GM21360 (cell line): Measurements from ENCODE around the gene PIR.

Experiments
- ATAC-seq: cut with Tn5 transposase; IDR thresholded peaks from one replicate; pipeline ENCODE4 v1.9.1; 2021; ENCODE audit warnings: mild to moderate bottlenecking, moderate library complexity; ENCODE audit not compliant: unreplicated experiment

PIR gene

GRCh38 chrX:15492469-15492868 lies 664 bp downstream of the PIR start:
- ATAC-seq: no peak

DNA sequence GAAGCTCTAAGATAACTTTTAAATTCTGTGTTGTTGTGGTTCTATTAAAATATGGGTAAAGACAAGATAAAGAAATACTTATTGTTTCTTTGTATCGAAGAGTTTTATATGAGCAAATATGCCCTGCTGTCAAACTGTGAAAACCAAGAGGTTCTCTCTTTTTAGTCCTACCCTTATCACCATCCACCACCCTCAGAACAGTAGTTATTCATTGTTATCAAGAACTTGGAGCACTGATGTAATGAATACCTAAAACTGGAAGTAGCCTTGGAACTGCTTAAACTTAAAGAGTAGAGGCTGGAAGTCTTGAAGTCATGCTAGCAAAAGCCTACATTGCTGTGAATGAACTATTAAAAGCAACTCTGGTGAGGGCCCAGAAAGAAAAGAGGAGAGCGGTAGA lies 9.2 kb downstream of the PIR start:
- no peak for ATAC-seq

- ATAC-seq: no peak
Measured at GRCh38 chrX:15475486-15475885, 17.6 kb downstream of the PIR start.

DNA sequence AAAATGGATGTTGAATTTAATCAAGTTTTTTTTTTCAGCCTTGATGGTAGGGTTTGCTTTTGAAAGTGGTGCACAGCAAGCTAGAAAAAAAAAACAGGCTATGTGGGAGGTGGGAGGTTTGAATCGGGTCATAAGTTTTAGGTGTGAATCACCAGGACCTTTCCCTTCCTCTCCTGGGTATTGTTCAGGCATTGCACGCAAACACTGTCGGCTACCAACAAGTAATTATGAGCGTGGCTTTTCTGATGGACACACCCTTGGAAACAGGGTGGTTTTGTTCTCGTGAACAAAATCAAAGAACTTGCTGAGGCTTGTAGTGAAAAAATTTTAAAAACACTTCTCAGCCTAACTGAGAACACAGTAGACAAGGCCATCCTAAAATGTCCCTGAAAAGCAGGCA lies 18.1 kb downstream of the PIR start:
- ATAC-seq: no peak

DNA sequence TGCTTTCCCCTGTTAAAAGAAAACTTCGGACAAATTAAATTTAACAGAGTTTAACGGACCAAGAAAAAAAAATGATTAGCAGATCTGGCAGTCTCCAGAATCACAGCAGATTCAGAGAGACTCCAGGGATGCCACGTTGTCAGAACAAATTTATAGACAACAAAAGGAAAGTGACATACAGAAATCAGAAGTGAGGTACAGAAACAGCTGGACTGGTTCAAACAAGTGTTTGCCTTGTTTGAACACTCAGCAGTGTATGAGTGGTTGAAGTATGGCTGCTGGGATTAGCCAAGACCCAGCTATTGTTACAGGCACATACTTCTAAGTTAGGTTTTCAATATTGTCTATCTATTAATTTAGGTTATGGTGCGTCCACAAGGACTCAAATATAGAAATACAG lies 19.1 kb downstream of the PIR start:
- ATAC-seq: no peak

DNA sequence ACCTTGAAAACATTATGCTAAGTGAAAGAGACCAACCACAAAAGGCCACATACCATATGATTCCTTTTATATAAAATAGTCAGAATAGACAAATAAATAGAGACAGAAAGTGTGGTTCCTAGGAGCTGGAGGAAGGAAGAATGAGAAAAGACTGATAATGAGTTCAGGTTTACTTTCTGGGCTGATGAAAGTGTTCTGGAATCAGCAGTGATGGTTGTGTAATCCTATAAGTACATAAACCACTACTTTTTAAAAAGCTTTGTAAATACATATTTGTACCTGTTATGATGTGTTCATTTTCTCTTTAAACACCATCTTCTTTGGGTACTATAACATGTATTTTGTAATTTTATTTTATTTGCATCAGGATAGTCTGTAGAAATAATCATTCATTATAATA lies 20.6 kb downstream of the PIR start:
- ATAC-seq: no peak

- ATAC-seq: peak; percentile 71
Measured at GRCh38 chrX:15471028-15471427, 22.1 kb downstream of the PIR start.

GRCh38 chrX:15469613-15470012 lies 23.5 kb downstream of the PIR start:
- no peak for ATAC-seq

DNA sequence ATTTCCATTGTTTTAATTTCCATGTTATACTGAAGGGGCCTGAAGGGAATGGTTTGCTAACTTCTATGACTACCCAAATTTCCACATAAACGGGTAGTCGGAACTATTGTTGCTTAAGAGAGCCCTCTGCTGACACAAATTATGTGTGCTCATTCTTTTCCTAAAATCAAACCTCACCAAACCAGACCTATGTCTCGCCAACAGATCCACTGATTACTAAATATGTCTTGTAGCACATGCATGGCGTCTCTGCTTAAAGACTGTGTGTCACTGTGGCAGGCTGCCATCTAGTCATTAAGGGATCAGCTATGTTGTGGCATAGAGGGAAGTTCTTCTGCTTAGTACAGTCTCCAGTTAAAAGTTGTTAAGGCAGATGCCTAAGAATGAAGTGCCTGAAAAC lies 25.1 kb downstream of the PIR start:
- ATAC-seq: no peak

DNA sequence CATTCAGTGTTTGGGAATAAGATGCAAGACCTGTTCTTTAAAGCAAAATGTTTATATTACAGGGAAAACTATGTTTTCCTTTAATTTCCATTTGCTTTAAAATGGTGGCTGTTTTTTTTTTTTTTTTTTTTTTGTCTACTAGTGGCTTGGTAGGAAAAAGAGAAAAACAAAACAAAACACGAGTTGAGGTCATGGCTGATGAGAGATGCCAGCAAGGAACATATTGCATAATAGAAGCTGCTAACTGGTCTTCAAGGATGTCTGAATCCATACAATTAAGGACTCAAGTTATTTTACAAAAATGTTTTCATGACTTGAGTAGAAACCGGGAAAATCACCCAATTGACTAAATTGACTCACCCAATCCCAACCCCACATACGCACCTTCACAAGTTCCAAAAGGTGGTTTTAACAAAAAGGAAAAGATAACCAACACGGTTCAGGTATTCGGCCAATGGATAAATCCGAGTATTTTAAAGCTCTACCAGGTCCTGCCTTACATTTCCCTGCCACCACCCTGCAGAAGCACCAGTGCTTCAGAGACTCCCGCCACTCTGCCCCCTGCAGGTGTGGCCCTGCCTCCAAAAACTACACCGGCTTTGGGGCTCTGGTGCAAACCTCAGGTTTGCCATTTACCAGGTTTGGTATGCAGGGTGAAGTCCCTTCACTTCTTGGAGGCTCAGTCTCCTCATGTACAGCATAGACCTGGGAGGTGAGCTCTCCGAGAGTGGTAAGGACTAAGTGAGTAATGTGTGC lies 27.1 kb downstream of the PIR start:
- no peak for ATAC-seq

- ATAC-seq: no peak
Measured at GRCh38 chrX:15465347-15465746, 27.8 kb downstream of the PIR start.

DNA sequence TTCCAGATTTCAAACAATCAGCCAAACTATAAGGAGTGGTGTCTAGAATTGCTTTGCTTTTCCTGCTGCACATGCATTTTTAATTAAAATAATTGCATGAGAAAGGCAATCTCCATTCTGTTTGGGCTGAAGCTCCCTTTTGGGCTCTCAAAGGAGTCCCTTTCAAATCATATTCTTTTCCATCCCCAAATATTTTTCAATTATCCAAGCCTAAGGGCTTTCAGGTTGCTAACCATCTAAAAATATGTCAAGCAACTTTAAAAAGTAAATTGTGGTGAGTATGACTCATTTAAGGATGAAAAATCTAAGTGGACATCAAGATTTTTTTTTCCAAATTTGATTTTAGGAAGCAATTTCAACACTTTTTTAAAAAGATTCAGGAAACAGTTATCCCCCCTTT lies 28.4 kb downstream of the PIR start:
- ATAC-seq: no peak

GRCh38 chrX:15451913-15452312 lies 41.2 kb downstream of the PIR start:
- ATAC-seq: no peak

- ATAC-seq: no peak
Measured at GRCh38 chrX:15448010-15448639, 45.0 kb downstream of the PIR start.

- no peak for ATAC-seq
Measured at GRCh38 chrX:15441464-15441863, 51.7 kb downstream of the PIR start.

- ATAC-seq: peak; percentile 91
Measured at GRCh38 chrX:15438332-15438731, 54.8 kb downstream of the PIR start.

DNA sequence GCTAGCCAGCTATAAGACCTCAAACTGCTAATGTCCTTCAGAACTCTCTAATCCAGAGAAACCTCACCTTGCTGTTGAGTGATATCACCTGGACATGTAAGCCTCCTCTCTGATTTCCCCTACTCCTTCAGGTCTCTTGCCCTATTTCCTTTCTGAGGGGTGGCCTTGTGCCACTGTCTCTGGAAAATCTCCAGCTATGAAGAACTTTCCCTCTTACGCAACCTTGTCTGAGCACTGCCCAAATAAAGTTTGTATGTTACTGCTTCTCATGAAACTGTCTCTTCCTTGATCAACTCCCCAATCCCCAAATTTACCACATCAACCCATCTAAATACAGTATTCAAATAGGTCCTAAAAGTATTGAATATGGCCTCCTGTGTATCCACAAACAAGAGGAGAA lies 55.4 kb downstream of the PIR start:
- no peak for ATAC-seq

DNA sequence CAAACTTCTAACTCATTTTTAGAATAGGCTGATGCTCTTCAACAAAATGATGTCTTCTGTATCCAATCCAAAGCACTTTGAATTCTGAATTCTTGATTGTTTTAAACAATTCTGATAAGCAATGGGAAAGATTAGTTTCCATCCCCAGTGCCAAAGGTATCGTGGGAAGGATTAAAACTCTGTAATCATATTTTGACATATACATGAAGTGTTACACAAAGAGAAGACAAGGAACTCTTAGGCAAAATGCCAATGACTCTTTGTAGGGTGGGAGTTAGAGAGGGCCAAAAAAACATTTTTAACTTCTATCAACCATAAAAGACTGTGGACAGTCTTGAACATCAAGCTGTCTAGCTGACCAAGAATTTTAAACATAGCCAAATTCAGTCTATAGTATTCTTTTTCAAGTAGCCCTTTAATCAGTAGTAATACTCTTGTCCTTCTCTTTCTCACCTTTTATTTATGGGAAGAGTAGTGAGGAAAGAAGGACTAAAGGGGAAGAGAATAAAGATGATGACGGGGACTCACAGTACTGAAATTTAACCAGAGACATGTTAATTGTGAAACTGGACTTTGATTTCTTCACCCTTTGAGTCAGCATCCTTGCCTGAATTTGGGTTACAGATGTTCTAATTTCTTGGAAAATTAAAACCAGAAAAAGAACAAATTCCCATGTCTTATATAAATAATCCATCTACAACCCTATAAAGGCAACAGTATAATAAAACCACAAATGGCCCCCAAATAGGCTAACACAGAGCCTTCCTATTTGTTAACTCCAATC lies 57.1 kb downstream of the PIR start:
- no peak for ATAC-seq

- no peak for ATAC-seq
Measured at GRCh38 chrX:15434205-15434604, 58.9 kb downstream of the PIR start.

- no peak for ATAC-seq
Measured at GRCh38 chrX:15430584-15430983, 62.5 kb downstream of the PIR start.

DNA sequence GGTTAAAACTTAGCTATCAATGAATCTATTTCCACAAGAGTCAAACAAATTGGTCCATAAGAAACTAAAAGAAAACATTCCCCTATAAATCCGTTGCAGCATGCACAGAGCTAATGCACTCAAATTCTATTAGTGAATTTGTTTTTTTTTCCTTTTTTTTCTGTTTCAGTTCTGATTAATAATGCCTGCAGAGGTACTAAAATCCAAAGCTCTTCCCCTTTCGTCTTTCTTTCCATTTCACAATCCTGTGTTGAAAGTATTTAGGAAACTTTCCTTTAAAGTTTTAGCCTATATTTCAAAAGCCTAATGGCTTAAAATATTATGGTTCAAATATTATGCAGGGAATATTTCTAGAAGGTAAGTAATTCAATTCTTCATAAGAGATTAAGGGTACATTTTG lies 63.1 kb downstream of the PIR start:
- no peak for ATAC-seq

GRCh38 chrX:15425024-15425423 lies 68.1 kb downstream of the PIR start:
- no peak for ATAC-seq
